HCT116 (cell line): ENCODE measurements around the gene MCTP2. TPM values are rescaled to one million over a fixed set of nuclear protein-coding genes. Genes with fewer than 3 reads are reported as not detected.

ENCODE experiments used
- ATAC-seq: fragments of 200-7000 bp; cut with Tn5 transposase; 2 replicates; pipeline ENCODE4 v1.9.1; 2020; ENCODE audit warnings: mild to moderate bottlenecking, moderate library complexity
- BruUV-seq: library from RNA; stranded (reverse); fragments of 400-500 nt; replicated peaks from 2 replicates; lab custom pipeline; 2021; lab: Mats Ljungman, UMichigan
- CTCF ChIA-PET: fragments of 300-600 bp; sonication (Branson Sonifier 250); formaldehyde crosslinking; loops from one replicate; lab custom pipeline; 2021; ENCODE audit warnings: antibody characterized with exemption; lab: Charles Lee
- POLR2A ChIA-PET: fragments of 300-600, 350-600 bp; sonication (Branson Sonifier 250); formaldehyde crosslinking; loops from one replicate; lab custom pipeline; 2021; ENCODE audit warnings: antibody characterized with exemption; lab: Charles Lee
- RAD21 ChIA-PET, 2 experiments: fragments of 300-600 bp; sonication (Branson Sonifier 250); formaldehyde crosslinking; loops; one replicate each; lab custom pipeline; 2023; ENCODE audit warnings: low total read pairs in 2 of 2; ENCODE audit not compliant: uncharacterized antibody in 2 of 2, unreplicated experiment in 2 of 2, low non-redundant PET in 1 of 2; lab: Charles Lee
- DNase-seq: peaks from one replicate; pipeline ENCODE4 v3.0.0-alpha.2; 2010; ENCODE audit warnings: low read depth, low spot score
- H2AFZ ChIP-seq: fragments of 200-600 bp; shearing (Covaris generic), sonication (generic); 2 replicates; pipeline ENCODE4 v1.6.1; 2017; ENCODE audit warnings: low read depth, mixed run types, mixed read lengths, antibody characterized with exemption, low read length; ENCODE audit not compliant: poor library complexity, severe bottlenecking
- H3K27ac ChIP-seq: 2 replicates; pipeline ENCODE4 v1.5.1; 2012; ENCODE audit warnings: low read depth, low read length
- H3K27me3 ChIP-seq: fragments of 200-600 bp; sonication (generic); 2 replicates; pipeline ENCODE4 v1.6.1; 2016; ENCODE audit warnings: mixed run types, low read length, mixed read lengths; ENCODE audit not compliant: insufficient read depth
- H3K36me3 ChIP-seq, 2 experiments: fragments of 200-500 bp in 1 of 2; fragments of 200-600 bp in 1 of 2; sonication (Bioruptor generic) in 1 of 2; sonication (generic) in 1 of 2; 2 replicates each; pipeline versions ENCODE4 v1.5.1 to v1.6.1; 2014 to 2016; ENCODE audit warnings: low read length in 2 of 2, inconsistent platforms in 1 of 2, mixed read lengths in 1 of 2, mixed run types in 1 of 2; ENCODE audit not compliant: insufficient read depth in 2 of 2, control insufficient read depth in 1 of 2
- H3K4me1 ChIP-seq, 2 experiments: fragments of 200-600 bp in 1 of 2; sonication (generic) in 1 of 2; 2 replicates each; pipeline versions ENCODE4 v1.5.1 to v1.6.1; 2012 to 2017; ENCODE audit warnings: low read length in 2 of 2, inconsistent platforms in 1 of 2, mild to moderate bottlenecking in 1 of 2, mixed read lengths in 1 of 2, mixed run types in 1 of 2, moderate library complexity in 1 of 2; ENCODE audit not compliant: insufficient read depth in 2 of 2, control insufficient read depth in 1 of 2
- H3K4me2 ChIP-seq: fragments of 200-600 bp; sonication (generic); 2 replicates; pipeline ENCODE4 v1.6.1; 2017; ENCODE audit warnings: mixed run types, low read length, mixed read lengths
- H3K4me3 ChIP-seq, 2 experiments: fragments of 200-600 bp in 1 of 2; sonication (generic) in 1 of 2; replicated peaks in 1 of 2; 2 replicates each; pipeline ENCODE4 v1.5.1; 2011 to 2016; ENCODE audit warnings: low read length in 2 of 2, control low read depth in 1 of 2, low read depth in 1 of 2, mild to moderate bottlenecking in 1 of 2, mixed read lengths in 1 of 2, mixed run types in 1 of 2
- H3K79me2 ChIP-seq: fragments of 200-600 bp; sonication (generic); 2 replicates; pipeline ENCODE4 v1.6.1; 2017; ENCODE audit warnings: mild to moderate bottlenecking, mixed run types, low read length, moderate library complexity, mixed read lengths; ENCODE audit not compliant: insufficient read depth
- H3K9ac ChIP-seq: fragments of 200-600 bp; sonication (generic); 2 replicates; pipeline ENCODE4 v1.6.1; 2016; ENCODE audit warnings: low read length, mixed read lengths
- H3K9me2 ChIP-seq: fragments of 200-600 bp; sonication (generic), shearing (Covaris generic); 2 replicates; pipeline ENCODE4 v1.6.1; 2017; ENCODE audit warnings: mixed run types, mild to moderate bottlenecking, moderate library complexity; ENCODE audit not compliant: insufficient read depth
- H3K9me3 ChIP-seq, 2 experiments: fragments of 200-500 bp in 1 of 2; fragments of 200-600 bp in 1 of 2; sonication (Bioruptor generic) in 1 of 2; sonication (generic) in 1 of 2; 2 replicates each; pipeline ENCODE4 v1.6.1; 2014 to 2017; ENCODE audit warnings: low read length in 2 of 2, mixed read lengths in 2 of 2, inconsistent platforms in 1 of 2, low read depth in 1 of 2, mild to moderate bottlenecking in 1 of 2, mixed run types in 1 of 2, moderate library complexity in 1 of 2; ENCODE audit not compliant: control insufficient read depth in 1 of 2, insufficient read depth in 1 of 2
- H4K20me1 ChIP-seq: fragments of 200-600 bp; sonication (generic), shearing (Covaris generic); 2 replicates; pipeline ENCODE4 v1.6.1; 2017; ENCODE audit warnings: mixed run types, mild to moderate bottlenecking, moderate library complexity; ENCODE audit not compliant: insufficient read depth
- CEBPB ChIP-seq: IDR thresholded peaks from 2 replicates; pipeline ENCODE4 v1.6.1; 2012; ENCODE audit warnings: low read depth
- EGR1 ChIP-seq: IDR thresholded peaks from 2 replicates; pipeline ENCODE4 v1.6.1; 2012; ENCODE audit warnings: low read depth
- EZH2phosphoT487 ChIP-seq: fragments of 200-600 bp; IDR thresholded peaks from 2 replicates; pipeline ENCODE4 v1.6.1; 2018; ENCODE audit warnings: antibody characterized with exemption, borderline replicate concordance
- JUND ChIP-seq: IDR thresholded peaks from 2 replicates; pipeline ENCODE4 v1.6.1; 2012
- POLR2A ChIP-seq: IDR thresholded peaks from 2 replicates; pipeline ENCODE4 v1.7.0; 2011; ENCODE audit warnings: borderline replicate concordance; ENCODE audit not compliant: insufficient read depth, insufficient read length; ENCODE audit errors: extremely low read depth
- POLR2AphosphoS5 ChIP-seq: IDR thresholded peaks from 2 replicates; pipeline ENCODE4 v1.6.1; 2011; ENCODE audit warnings: mild to moderate bottlenecking, low read depth, low read length, moderate library complexity
- SIN3A ChIP-seq: IDR thresholded peaks from 2 replicates; pipeline ENCODE4 v1.6.1; 2012; ENCODE audit warnings: low read depth
- SRF ChIP-seq: IDR thresholded peaks from 2 replicates; pipeline ENCODE4 v1.6.1; 2012; ENCODE audit warnings: low read depth
- YY1 ChIP-seq: IDR thresholded peaks from 2 replicates; pipeline ENCODE4 v1.6.1; 2011; ENCODE audit warnings: low read length, low read depth, moderate library complexity, mild to moderate bottlenecking; ENCODE audit not compliant: insufficient replicate concordance; ENCODE audit errors: extremely low read depth
- ZFX ChIP-seq: fragments of 450-650 bp; IDR thresholded peaks from 2 replicates; pipeline ENCODE4 v1.6.1; 2017
- ZNF274 ChIP-seq: fragments of 200-500 bp; sonication (Bioruptor generic); IDR thresholded peaks from 2 replicates; pipeline ENCODE4 v1.6.1; 2014; ENCODE audit warnings: mild to moderate bottlenecking, low read depth, low read length, inconsistent platforms
- intact Hi-C: fragments of 100-400 bp; cut with micrococcal nuclease; formaldehyde crosslinking; loops from 2 replicates; pipeline ENCODE4 v1.10.0; 2022
- total RNA-seq: library from RNA; stranded (reverse); gene quantifications from one replicate; pipeline ENCODE4 v1.2.1, GENCODE V29; 2021; ENCODE audit not compliant: unreplicated experiment
- TF ChIP-seq, protein P1 (sequence below): IDR thresholded peaks from 2 replicates; pipeline ENCODE4 v1.6.1; 2012
- TF ChIP-seq, protein P2 (sequence below): IDR thresholded peaks from 2 replicates; pipeline ENCODE4 v1.6.1; 2012; ENCODE audit warnings: low read depth
- TF ChIP-seq, protein P3 (sequence below): IDR thresholded peaks from 2 replicates; pipeline ENCODE4 v1.6.1; 2012

The MCTP2 gene
- total RNA-seq, 1 experiment from 2014 or later = 12.9 TPM

DNA sequence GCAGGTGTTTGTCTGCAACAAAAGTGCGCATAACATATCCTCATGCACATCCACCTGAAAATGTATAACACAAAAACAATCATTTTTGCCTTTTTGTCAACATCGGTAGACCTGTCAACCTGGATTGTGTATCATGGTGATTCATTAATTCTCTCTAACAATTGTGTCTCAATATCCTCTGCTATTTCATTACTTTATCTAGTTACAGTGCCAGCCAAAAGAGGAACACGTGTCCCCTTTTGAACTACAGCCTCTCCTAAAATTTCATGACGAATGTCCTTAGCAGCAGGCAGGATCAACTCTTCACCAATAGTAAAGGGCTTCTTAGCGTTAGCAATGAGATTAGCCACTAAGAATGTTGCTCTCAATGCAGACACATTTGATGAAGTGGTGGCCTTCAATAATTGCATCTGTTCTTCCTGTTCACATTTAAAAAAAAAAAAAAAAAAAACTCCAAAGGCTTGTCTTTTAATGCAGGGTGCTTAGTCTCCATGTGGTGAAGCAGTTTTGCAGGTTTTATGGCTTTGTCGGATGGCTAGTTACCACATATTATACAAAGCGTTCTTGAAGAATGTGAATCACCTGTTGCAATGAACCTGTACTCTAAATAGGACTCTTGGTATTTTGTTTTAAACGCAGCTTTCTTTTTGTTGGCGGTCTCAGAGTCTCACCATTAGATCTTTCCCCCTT, 45.7 kb upstream of the MCTP2 start:
- Histone ChIP-seq H3K79me2 (no peaks in the 10 kb centered on the region), H3K36me3 (no peaks in the 10 kb centered on the region), H4K20me1 (no peaks in the 10 kb centered on the region), H3K27ac (no peak overlapping the region), H3K9ac (no peak overlapping the region), H3K27me3 (0 out of 2 replicates have a peak, but pooled peaks cover 6% of the 10 kb centered on the region), H3K4me3 (no peak overlapping the region), H3K4me1 (no peaks in the 10 kb centered on the region), H3K9me3 (no peaks in the 10 kb centered on the region), H2AFZ (no peak overlapping the region), H3K4me2 (no peak overlapping the region), H3K9me2 (no peaks in the 10 kb centered on the region)
- ChIA-PET POLR2A (no interaction called here), RAD21 (no interaction called here)
- ATAC-seq = no peak
- intact Hi-C loops = no loop called here
- TF ChIP-seq ZNF274 (no peak), POLR2AphosphoS5 (no peak), EGR1 (no peak), POLR2A (no peak), SIN3A (no peak), CEBPB (no peak), JUND (no peak), EZH2phosphoT487 (no peak), SRF (no peak), YY1 (no peak), ZFX (no peak)
- TF ChIP-seq, protein P1, sequence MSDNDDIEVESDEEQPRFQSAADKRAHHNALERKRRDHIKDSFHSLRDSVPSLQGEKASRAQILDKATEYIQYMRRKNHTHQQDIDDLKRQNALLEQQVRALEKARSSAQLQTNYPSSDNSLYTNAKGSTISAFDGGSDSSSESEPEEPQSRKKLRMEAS = no peak
- TF ChIP-seq, protein P2, sequence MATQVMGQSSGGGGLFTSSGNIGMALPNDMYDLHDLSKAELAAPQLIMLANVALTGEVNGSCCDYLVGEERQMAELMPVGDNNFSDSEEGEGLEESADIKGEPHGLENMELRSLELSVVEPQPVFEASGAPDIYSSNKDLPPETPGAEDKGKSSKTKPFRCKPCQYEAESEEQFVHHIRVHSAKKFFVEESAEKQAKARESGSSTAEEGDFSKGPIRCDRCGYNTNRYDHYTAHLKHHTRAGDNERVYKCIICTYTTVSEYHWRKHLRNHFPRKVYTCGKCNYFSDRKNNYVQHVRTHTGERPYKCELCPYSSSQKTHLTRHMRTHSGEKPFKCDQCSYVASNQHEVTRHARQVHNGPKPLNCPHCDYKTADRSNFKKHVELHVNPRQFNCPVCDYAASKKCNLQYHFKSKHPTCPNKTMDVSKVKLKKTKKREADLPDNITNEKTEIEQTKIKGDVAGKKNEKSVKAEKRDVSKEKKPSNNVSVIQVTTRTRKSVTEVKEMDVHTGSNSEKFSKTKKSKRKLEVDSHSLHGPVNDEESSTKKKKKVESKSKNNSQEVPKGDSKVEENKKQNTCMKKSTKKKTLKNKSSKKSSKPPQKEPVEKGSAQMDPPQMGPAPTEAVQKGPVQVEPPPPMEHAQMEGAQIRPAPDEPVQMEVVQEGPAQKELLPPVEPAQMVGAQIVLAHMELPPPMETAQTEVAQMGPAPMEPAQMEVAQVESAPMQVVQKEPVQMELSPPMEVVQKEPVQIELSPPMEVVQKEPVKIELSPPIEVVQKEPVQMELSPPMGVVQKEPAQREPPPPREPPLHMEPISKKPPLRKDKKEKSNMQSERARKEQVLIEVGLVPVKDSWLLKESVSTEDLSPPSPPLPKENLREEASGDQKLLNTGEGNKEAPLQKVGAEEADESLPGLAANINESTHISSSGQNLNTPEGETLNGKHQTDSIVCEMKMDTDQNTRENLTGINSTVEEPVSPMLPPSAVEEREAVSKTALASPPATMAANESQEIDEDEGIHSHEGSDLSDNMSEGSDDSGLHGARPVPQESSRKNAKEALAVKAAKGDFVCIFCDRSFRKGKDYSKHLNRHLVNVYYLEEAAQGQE = no peak
- TF ChIP-seq, protein P3, sequence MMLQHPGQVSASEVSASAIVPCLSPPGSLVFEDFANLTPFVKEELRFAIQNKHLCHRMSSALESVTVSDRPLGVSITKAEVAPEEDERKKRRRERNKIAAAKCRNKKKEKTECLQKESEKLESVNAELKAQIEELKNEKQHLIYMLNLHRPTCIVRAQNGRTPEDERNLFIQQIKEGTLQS = no peak
- TF ChIP-seq, all 23 proteins: peak for 0
- CTCF ChIA-PET = no interaction called here
- DNase-seq = no peak
- BruUV-seq = no TSS peak
